Stimulated activated CD8-positive, alpha-beta memory T cell treated with anti-CD3 and anti-CD28 coated beads, Interleukin-12 subunit alpha, Interleukin-12 subunit beta, amount 100 ng/mL, for 1 hour (primary cell): ENCODE measurements around the gene SDF2.
A peak's percentile ranks its signal among the peaks of the same experiment; 100 is the strongest.
"Not testable (repeated sequence)": the region's sequence is repeated elsewhere in the genome, so short reads cannot be mapped to it uniquely, and the experiment has no call there.

Experiments used
- DNase-seq: peaks from one replicate; pipeline ENCODE4 v3.0.0-alpha.2; 2020; ENCODE audit warnings: low read depth

The SDF2 gene

DNA sequence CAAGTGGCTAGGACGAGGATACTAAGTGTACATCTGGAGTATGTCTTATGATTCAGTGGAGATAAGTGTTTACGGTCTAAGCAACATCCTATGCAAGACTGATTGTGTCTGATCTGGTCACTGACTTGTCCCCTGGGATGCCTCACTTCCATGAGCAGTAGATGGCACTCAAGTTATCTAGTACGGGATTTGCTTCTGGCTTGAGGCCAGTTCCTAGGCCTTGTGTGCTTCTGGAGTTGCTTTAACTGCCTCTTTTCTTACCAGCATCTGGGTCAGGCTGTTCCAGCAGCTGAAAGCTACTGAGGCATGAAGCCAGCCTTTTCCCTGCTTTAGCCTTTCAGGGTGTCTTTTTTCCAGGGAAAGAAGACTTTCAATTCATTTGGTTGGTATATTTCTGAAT lies 23.3 kb upstream of the SDF2 start:
- DNase-seq: no peak

DNA sequence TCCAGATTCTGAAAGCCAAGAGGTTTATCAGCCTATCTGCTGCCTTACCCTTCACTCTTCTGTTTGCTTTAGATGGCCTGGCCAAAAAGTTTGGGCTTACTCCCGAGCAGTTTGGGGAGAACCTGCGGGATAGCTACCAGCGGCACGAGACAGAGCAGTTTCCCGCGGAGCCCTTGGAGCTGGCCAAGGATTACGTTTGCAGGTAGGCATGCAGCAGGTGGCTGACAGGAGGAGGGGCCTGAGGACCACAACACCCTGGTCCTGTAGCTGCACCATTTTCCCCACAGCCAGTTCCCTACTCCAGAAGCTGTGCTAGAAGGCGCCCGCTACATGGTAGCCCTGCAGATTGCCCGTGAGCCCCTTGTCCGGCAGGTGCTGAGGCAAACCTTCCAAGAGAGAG lies 20.9 kb upstream of the SDF2 start:
- no peak for DNase-seq

DNA sequence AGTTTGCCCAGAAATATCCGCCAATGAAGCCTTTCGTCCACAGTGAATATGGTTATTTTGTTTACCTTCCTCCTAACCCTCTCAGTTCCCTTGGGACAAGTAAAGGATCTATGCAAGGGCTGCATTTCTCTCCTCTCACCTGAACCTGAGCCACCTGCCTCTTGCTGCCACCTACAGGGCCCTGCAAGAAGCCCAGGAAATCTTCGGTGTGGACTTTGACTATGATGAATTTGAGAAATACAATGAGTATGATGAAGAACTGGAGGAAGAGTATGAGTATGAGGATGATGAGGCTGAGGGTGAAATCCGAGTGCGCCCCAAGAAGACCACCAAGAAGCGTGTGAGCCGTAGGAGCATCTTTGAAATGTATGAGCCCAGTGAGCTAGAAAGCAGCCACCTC lies 14.3 kb upstream of the SDF2 start:
- DNase-seq: no peak

DNA sequence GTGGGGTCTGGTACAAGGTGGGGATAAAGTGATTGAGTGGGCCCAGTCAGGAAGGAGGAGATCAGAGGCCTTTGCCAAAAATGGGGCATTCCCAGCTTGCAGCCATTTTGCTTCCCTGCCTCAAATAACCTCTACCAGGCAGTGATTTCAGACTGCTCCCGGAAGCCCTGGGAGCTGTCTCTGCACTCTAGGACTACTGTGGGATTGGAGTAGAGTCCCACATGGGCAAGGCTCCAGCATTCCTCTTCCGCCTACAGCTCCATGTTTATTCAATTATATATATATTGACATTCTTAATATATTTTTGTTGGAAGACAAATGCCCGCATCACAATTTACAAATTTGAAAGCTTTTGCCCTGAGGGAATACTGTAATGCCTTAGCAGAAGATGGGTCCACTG lies 13.8 kb upstream of the SDF2 start:
- DNase-seq: no peak

DNA sequence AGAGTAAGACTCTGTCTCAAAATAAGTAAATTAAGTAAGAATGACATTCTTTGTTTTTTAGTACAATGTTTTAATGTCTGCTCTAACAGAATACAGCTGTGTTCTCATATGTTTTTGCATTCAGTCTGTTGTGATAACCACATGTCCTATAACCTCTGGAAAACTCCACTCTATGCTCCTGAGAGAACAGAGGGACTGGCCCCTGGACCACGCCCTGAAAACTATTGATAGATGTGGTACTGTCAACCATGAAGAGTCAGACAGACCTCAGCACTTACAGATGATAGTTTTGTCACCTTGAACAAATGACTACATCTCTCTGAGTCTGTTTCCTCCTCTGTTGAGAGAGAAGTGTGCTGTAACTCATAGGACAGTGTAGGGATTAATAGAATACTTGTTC lies 8.2 kb upstream of the SDF2 start:
- DNase-seq: no peak

DNA sequence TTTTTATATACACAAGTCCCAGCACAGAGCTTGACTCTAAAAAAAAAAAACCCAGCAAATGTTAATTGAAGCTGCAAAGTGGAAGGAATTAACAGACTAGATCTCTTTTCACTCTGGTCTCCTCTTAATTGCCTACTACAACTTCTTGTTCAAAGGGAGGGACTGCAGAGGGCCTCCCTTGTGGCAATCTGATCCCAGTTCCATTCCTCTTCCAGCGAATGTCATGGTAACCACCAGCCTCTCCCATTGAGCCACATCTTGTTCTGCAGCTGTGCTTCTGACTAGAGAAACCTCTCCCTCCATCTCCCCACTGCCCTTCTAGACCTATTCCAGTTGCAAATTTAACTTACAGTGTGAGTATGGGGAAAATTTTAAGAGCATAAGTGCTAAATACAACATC lies 6.2 kb upstream of the SDF2 start:
- no peak for DNase-seq

DNA sequence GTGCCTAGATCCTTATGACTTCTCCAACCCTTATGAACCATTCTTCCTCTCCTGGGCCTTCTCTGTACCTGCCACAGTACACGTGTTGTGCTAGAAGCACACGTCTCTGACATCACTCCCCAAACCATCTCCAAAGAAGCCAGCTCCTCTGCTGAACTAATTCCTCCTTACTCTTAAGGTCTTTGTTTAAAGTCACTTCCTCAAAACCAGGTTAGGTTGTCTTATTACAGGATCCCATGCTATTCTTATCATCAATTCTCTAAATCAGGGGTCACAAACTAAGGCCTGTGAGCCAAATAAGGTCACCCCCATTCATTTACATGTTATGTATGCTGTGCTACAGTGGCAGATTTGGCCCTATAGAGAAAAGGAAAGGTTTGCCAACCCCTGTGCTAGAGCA lies 4.3 kb upstream of the SDF2 start:
- DNase-seq: no peak

DNA sequence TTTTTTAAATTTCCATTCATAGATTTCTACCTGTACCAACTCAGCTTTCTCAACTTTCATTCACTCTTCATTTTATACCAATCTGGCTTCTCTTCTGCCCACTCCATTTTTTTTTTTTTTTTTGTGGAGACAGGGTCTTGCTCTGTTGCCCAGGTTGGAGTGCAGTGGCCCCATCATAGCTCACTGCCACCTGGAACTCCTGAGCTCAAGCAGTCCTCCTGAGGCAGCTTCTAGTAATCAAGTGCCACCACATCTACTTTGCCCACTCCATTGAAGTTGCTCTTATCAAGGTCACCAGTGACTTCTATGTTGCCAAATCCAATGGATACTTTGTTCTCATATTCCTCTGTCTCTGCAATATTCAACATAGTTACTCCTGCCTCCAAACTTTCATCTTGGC lies 2.0 kb upstream of the SDF2 start:
- no peak for DNase-seq

DNA sequence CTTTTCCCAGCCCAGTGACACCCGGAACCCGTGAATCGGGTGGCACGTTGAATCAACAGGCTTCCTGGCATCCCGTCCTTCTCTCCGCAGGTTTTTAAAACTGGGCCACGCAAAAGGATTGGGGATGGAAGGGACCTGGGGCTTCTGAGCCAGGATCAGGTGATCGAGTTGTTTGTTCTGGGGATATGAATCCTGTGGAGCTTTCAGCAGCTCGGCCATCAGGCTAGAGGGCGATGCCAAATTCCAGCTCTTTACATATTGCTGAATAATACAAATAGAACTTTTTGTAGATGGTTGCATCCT lies 772 bp upstream of the SDF2 start:
- DNase-seq: no peak

DNA sequence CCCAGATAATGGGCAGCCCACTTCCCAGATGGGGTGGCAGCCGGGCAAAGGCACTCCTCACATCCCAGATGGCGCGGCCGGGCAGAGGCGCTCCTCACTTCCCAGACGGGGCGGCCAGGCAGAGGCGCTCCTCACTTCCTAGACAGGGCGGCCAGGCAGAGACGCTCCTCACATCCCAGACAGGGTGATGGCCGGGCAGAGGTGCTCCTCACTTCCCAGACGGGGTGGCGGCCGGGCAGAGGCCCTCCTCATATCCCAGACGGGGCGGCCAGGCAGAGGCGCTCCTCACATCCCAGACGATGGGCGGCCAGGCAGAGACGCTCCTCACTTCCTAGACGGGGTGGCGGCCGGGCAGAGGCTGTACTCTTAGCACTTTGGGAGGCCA lies 2.2 kb downstream of the SDF2 start:
- DNase-seq: not testable (repeated sequence)

DNA sequence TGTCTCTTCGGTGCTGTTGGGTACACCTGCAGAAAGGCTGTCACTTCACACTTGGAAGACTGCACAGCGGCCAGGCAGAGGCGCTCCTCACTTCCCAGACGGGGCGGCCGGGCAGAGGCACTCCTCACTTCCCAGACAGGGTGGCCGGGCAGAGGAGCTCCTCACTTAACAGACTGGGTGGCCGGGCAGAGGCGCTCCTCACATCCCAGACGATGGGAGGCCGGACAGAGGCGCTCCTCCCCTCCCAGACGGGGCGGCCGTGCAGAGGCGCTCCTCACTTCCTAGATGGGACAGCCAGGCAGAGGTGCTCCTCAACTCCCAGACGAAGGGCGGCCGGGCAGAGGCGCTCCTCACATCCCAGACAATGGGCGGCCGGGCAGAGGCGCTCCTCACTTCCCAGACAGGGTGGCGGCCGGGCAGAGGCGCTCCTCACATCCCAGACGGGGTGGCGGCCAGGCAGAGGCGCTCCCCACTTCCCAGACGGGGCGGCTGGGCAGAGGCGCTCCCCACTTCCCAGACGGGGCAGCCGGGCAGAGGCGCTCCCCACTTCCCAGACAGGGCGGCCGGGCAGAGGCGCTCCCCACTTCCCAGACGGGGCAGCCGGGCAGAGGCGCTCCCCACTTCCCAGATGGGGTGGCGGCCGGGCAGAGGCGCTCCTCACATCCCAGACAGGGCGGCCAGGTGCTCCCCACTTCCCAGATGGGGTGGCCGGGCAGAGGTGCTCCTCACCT lies 2.8 kb downstream of the SDF2 start:
- DNase-seq: not testable (repeated sequence)

DNA sequence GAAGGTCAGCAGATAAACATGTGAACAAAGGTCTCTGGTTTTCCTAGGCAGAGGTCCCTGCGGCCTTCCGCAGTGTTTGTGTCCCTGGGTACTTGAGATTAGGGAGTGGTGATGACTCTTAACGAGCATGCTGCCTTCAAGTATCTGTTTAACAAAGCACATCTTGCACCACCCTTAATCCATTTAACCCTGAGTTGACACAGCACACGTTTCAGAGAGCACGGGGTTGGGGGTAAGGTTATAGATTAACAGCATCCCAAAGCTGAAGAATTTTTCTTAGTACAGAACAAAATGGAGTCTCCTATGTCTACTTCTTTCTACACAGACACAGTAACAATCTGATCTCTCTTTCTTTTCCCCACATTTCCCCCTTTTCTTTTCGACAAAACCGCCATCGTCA lies 3.4 kb downstream of the SDF2 start:
- not testable (repeated sequence) for DNase-seq

DNA sequence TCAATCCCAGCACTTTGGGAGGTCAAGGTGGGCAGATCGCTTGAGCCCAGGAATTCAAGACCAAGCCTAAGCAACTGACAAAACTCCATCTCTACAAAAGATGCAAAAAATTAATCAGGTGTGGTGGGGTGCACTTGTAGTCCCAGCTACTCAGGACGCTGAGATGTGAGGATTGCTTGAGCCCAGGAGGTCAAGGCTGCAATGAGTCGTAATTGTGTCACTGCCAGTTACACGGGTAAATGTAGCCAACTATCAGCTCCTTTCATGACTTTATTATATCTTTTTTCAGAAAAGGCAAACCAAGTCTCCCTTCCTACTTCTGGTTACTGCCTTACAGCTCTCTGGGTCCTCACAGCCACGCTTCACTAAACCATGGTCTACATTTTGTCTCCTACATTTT lies 4.0 kb downstream of the SDF2 start:
- DNase-seq: no peak

DNA sequence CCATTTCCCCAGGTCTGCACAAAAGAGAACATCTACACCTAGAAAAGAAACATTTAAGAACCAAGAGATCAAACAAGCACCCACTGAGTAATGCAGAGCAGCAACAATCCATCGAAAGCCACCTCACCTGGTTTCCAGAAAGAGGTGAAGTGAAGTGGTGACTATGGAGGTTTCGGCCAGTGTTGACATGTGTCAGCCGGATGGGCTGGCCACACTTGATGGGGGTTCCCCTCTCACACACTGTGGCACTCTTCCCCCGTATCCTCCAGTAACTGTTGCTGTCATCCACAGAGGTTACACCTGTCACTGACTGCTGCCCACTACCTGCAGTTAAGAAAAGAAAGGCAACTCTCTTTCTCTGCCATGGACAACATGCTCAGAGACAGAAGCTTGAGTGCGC lies 6.5 kb downstream of the SDF2 start:
- no peak for DNase-seq

DNA sequence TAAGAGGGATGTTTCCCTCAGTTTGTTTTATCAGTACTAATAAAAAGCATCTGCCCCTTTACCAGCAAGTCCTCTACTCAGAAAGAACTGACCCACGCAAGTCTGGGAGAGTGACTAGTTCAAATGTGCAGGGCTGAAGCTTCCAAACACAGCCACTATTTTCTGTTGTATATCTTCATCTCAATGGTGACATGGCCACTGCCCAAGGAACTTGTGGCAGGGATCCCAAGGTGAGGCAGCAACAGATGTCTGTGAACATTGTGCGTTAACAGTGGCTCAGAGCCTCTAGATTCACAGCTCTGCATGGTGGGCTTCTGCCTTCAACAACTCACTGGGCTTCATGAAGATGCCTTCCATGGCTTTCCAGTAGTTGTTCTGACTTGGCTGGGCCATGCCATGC lies 13.0 kb downstream of the SDF2 start:
- DNase-seq: no peak

DNA sequence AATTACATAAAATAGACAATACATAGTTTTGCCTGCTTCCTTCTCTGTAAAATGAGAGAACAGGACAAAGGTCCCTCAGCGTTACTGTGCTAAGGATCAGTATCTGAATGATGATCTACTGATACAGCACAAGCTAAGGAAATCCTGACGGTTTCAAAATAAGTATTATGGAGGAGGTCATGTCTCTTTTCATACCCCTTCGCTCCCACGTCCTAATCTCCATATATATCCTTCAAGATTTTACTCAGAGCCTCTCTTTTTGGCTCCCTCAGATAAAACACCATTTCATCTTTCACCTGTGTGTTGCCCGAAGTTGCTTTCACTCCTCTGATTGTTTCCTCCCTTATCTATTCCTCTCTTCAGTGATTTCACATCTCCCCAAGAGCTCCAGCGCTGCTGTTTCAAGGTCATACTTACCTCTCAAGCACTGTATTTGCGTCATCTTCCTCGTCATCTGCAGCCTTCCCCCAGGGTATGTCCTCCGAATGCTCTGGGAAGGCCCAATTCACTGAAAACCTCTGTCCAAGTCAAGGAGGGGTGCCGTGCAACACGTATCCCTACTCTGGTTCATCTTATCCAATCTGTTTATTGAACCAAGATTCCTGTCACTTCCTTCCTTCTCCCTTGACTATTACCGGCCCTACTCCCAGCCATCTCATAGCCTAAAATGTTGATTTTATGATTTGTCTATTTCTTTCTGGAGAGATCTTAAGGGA lies 15.5 kb downstream of the SDF2 start:
- no peak for DNase-seq

DNA sequence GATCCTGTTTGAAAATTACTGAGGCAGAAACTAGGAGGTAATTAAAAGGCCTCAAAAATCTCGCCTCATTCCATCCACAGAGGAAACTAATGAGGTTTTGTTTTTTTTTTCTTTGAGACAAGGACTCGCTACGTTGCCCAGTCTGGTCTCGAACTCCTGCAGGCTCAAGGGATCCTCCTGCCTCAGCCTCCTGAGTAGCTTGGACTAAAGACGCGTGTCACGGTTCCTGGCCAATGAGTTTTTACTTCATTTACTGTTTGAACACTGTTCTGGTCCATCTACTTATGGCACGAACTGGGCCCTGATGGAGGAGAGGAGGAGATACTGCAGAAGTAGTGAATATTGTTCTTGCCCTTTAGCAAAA lies 16.1 kb downstream of the SDF2 start:
- no peak for DNase-seq

DNA sequence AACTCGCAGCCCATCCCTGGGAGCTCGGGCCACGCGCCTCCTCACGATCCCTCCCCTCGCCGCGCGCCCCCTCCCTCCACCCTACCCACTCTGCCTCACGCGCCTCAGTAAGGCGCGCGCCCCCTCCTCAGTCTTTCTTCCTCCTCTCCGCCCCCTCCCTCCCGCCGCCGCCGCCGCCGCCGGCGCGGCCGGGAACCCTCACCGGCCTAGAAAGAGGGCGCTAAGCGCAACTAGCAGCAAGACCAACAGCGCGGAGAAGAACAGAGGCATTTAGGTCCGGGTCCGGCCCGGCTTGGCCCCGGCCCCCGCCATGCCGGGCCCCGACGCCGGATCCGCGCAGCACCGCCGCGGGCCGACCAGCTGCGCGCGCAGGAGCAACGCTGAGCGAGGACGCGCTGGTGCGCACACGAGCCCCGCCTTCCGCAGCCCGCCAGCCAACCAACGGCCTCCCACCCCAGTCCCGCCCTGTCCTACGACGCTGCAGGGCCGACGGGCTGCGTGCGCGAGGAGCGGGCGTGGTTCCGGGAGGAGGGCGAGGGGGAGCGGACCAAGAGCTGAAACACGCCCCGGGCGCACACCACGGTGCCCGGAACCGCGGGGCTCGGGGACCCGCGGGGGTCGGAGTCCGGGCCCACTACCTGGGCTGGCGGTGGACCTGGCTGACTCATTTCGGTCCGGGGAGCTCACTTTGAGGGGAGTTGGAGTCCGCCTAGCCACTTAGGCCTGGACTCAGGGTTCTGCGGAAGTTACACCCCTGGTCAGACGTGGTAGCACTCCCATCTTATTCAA lies 16.7 kb downstream of the SDF2 start, which contains the start of gene BLTP2:
TSS of gene BLTP2 (minus strand) at position 372 of the 789 bp plus-strand sequence. CDS start at position 270, 102 bp downstream.
- DNase-seq: peak; percentile 92

DNA sequence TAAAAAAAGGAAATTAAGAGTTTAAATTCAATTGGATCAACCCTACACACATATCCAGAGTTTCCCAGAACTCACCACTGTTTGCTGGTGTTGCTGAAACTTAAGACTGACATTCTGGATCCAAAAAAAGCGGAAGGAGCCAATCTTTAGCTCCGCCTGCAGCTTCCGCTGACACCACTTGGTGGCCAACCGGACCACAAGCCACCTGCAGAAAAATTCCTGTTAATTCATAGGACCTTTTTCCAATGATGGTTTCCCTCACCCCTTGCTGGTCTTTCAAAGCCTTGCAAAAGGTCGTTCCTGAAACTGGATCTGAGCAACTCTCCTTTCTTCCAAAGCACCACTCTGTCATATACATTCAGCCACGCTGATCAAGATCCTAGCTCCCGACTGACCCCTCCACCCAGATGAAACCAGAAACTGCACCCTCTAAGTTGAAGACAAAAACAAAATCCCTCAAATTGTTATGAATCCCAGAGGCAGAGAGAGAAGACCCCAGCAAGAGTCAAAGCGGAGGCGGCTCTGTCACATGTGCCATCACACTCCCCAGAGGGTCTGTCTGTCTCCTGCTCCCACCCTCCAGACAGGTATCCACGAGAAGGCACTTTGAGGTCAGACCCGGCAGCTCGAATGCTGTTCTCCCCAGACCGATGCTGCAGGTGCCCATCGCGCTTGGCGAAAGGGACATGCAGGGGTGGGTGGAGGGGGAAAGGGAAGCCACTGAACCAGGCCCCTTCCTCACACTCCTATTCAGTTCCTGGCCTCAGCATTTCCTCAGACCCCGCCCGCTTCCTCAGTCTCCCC lies 17.5 kb downstream of the SDF2 start:
- no peak for DNase-seq

DNA sequence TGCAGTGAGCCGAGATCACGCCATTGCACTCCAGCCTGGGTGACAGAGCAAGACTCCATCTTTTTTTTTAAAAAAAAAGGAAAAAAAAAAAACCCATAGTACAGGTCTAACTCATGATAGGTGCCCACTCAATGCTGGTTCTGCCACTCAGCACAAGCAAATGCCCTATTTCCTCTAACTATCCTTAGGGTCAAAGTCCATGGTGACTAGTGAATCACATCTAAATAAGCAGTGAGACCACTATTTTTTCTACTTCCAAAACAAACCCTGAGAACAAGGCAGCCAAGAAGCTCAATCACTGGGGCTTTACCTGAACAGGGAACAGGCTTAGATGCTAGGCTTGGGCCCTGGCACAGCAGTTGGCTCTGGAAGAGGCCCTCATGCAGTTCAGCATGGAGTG lies 20.1 kb downstream of the SDF2 start:
- no peak for DNase-seq

DNA sequence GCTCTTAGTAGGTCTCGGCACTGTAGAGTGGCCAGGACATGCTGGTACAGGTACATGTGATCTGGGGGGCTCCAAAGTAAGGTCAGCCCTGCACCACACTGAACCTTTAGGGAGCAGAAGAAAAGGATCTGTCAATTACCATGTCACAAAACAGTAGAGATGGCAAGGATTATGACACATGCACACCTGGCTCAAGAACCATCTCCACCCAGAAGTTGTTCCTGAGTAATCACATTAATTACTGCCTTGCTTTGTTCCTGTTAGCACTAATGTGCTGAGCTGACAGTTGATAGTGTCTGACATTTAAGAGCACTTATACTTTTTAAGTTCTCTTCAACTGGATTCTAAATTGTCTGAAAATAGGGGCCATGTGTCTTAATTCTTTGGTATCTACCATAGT lies 26.2 kb downstream of the SDF2 start:
- DNase-seq: no peak

DNA sequence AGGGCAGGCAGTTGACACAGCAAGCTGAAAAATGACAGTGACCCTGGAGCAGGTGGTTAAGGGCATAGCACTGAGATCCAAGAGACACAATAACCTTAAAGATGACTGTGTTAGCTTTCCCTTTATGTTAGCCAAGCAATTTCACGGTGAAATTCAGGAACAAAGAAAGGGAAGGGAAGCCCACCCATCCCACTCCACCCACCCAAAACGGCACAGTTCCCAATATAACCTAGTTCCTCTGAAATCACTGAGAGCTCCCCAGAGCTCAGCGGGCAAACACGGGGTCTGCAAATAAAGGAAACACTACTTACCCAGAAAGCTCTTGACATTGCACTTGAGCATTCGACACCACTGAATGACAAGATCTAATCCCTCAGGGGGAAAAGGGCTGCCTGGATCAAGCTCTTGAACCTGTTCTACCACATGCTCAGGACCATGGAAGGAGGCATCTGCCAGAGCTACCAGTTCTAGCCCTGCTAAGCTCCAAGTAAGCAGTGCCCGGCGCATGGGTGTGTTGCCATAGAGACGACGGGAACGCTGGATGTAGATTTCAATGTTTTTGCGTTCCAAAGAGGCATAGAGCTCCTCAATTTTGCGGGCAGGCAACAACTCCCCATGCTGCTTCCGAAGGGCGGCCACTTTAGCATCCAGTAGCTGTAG lies 27.4 kb downstream of the SDF2 start:
- DNase-seq: no peak
